Measurements from ENCODE around the gene CAMK2D. TPM values are rescaled to one million over a fixed set of nuclear protein-coding genes. Genes with fewer than 3 reads are reported as not detected.

CAMK2D gene
- total RNA-seq, 1 experiment from 2014 or later: 23.3 TPM

DNA sequence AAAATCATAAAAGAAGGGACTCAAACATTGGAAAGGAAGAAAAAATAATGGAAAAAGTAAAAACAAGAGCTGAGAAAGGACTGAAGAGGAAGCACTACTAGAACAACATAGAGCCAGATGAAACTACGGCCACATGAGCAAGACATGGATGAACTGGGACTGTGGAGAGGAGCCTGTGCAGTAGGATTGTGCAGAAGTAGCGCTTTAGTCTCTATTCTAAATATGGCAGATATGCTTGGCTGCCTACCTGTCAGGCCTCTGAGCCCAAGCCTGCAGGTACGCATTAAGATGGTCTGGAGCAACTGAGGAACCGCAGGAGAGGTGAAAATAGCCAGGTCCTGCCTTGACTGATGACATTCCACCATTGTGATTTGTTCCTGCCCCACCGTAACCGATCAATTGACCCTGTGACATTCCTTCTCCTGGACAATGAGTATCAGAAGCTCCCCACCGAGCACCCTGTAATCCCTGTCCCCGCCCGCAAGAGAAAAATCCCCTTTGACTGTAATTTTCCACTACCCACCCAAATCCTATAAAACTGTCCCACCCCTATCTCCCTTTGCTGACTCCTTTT lies 154.3 kb downstream of the CAMK2D start:
- DNase-seq (ENCODE audit: low read depth): no peak

DNA sequence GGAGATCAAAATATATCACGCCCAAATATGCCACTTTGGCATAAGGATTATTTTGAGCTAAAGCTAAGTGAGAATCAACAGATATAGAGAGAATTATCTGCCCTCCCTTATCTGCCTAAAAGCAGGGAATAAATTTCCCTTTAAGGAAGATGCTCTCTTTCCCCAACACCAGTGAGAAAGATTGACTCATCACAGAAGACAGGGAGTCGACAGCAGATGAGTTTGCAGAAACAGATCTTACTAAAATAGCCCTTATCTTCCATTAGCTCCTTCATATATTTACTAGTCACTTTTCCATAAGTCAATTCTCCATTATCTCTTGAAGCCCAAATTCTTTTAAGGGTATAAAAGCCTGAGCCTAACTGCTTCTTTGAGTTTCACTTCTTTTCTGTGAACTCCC lies 156.6 kb downstream of the CAMK2D start:
- peak; percentile 45 for DNase-seq (ENCODE audit: low read depth)

DNA sequence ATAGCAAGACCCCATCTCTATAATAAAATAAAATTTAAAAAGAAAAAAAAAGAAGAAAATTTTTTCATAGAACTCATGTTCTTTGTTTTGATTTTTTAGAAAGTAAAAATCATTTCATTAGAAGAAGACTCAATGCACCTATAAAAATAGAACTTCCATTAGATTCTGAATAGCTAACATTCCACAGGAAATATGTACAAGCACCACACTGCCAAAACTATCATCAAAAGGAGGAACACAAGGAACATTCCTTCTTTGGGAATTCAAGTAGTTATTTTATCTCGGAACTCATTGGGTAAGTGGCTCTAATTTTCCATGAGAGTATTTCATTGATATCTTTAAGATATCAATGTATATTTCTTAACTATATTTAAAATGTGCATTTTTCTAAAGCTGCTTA lies 157.6 kb downstream of the CAMK2D start:
- DNase-seq (ENCODE audit: low read depth): no peak

DNA sequence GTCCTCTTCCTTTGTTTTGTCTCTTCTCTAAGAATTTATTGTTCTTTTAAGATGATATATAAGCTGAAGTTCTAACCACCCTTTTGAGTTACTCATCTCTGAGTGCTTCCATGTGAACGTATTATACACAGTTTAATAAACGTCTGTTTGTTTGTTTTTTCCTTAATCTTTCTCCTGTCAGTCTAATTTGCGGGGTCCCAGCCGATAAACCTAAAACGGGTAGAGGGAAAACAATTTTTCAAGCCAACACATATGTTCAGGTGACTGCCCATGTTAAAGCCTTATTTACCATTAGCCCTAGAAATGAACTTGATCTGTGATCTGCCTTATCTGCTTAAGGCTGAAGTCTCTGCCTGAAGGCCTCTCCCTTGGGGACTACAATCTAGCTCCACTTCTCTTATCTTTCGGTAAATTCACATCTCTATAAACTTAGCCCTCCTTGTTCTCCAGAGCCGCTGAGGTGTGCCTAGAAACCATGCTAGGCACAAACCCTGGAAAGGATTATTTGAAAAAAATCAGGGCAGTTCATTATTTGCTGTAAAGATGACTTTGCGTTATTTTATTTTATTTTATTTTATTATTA lies 158.8 kb downstream of the CAMK2D start:
- DNase-seq (ENCODE audit: low read depth): no peak

DNA sequence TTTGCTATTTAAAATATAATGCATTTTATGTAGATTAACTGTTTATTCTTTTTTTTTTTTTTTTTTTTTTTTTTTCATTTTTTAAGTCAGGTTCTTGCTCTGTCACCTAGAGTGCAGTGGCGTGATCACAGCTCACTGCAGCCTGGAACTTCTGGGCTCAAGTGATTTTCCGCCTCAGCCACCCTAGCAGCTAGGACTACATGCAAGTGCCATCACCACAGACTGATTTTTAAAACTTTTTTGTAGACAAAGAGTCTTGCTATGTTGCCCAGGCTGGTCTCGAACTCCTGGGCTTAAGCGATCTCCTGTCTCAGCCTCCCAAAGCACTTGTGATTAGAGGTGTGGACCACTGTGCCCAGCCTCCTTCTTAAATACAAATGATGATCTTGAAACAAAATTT lies 159.9 kb downstream of the CAMK2D start:
- DNase-seq (ENCODE audit: low read depth): no peak

DNA sequence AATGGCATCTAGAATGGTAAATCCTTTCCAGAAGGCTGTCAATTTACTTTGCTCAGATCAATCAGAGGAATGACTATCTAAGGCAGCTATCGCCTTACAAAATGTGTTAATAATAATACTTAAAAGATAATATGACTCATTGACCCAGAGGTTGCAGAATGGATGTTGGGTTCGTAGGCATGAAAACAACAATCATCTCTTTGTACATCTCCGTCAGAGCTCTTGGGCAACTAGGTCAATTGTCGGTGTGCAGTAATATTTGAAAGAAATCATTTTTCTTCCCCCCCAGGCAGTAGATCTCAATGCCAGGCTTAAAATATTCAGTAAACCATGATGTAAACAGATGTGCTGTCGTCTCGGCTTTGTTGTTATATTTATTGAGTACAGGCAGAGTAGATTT lies 165.1 kb downstream of the CAMK2D start:
- DNase-seq (ENCODE audit: low read depth): peak; percentile 13

DNA sequence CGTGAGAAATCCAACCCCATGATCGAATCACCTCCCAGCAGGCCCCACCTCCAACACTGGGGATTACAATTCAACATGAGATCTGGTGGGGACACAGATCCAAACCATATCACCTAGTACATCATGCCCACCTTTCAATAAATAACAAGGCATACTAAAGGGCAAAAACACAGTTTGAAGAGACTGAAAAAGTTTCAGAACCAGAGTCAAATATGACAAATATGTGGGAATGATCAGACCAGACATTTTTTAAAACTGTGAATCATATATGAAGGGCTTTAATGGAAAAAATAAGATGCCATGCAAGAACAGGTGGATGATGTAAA lies 167.3 kb downstream of the CAMK2D start:
- DNase-seq (ENCODE audit: low read depth): no peak

DNA sequence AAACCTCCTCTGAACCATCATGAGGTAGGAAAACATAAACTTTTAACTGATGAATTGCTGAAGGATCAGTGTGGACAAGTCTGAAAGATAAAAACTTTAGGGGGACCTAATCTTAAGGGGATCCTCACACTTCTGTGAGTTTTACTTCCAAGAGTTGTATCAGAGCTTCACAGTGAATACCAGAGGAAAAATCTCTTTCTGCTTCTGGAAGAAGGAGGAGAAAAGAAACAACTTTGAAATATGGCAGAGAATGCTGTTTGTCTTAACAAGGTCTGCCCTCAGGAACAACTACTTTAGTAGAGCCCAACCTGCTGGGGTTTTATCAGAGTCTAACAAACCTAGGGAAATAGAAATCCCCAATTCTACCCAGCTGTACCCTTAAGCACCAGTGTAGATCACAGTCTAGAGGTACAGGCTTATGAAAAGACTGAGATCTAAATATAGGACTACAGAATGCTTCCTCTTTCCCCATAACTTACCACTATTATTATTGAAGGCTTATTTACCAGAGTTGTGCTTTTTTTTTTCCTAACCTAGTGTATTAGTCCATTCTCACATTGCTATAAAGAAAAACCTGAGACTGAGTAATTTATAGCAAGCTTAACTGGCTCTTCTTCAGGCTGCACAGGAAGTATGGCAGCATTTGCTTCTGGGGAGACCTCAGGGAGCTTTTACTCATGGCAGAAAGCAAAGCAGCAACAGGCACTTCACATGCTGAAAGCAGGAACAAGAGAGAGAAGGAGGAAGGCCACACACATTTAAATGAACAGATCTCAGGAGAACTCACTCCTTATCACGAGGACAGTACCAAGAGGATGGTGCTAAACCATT lies 167.9 kb downstream of the CAMK2D start:
- no peak for DNase-seq (ENCODE audit: low read depth)

DNA sequence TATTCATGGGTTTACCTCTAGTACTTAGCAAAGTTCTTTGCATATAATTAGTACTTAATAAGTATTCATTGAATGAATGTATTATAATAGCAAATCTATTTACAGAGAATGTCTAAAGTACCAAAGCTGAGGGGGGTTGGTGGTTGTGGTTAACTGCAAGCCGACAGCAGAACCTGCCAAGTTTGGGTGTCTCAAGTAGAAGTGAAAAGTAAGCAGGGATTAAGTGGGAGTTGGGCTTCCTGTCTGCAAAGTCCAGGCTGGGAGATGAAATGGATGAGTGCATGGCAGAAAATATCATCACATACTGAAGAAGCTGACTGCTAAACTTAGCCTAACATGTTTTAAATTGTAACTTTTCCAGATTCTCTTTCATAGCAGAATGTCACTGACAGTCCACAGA lies 169.6 kb downstream of the CAMK2D start:
- DNase-seq (ENCODE audit: low read depth): peak; percentile 19

DNA sequence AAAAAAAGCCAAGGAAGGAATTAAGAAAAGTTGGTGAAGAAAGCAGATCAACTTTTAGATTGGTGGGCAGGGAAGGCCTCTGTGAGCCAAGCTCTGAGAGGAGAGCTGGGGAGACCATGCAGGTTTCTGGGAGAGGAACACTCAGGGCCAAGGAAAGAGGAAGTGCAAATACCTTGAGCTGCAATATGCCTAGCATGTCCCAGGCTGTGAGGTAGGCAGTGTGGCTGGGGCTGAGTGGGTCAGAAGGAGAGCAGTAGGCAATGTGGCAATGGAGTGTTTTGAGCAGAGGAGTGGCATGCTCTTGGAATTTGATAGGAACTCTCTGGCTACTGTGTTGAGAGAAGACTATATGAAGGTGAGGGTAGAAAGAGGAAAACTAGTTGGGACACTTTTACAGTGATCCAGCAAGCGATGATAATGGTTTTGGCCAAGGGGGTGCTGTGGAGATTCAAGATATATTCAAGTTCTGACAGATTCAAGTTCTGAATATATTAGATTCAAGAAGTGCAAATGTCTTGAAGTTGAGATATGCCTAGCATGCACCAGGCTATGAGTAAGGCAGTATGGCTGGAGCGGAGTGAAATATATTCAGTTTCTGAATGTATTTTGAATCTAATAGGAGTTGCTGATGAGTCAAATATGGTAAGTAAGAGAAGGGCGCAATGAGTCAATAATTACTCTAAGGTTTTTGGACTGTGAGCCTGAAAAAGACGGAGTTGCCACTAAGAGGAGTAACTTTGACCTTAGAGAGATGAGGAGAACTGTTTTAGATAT lies 172.5 kb downstream of the CAMK2D start:
- DNase-seq (ENCODE audit: low read depth): no peak

DNA sequence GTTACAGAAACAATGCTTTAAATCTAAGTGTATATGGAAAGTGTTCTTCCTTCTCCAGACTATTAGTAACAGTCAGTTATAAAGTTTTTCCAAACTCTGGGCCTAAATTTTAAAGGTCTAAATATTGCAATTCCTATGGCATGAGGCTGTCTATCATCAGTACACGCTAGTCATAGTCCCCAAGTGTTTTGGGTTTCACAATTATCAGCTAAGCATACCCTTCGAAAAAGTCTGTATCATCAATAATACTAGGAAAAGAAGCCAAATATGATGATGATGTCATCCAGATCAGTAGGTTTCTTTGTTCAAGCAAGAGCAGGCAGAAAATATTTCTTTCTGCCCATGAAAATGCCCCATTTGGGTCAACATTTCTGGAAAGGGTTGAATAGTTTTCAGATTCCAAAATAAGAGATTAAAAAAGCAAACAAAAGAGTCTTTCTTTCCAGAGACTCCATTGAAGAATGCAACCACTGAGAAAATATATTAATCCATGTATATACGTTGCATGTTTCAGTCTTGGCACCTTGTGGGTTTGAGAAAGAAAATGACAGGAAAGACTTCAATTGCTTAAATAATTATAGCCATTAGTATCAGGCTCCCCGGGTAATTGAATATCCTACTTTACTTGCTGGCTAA lies 173.8 kb downstream of the CAMK2D start:
- peak; percentile 8 for DNase-seq (ENCODE audit: low read depth)

DNA sequence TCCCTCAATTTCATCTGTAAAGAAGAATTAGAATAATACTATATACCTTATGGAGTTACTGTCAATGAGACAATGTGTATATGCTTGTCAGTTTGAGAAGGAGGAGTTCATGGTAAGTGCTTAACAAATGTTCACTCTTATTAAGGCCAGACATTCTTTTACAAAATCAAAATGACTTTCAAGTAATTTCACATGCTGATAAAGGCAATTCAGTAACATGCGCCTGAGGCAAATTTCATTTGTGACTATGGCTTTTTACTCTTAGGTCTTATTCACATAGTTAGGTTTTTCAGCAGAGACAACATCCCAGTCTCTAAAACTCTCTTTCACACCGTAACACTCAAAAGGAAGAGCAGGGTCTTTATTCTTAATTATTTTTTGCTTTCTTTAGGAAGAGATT lies 174.4 kb downstream of the CAMK2D start:
- DNase-seq (ENCODE audit: low read depth): peak; percentile 18

DNA sequence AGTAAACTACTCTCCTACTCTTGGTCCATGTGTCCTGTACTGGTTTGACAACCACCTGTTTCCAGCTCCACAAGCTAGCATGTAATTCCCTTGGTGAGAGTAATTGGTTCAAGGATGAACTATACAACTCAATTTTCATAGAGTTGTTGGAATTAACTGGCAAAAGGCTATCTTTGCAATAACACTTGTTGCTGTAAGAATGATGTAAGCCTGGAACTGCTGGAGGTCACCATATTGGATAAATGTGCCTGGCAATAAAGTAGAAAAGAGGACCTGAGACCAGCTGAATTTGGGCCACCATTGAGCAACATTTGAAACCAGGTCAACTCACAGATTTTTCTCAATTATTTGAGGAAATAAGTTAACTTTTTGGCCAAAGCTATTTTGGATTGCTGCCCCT lies 175.5 kb downstream of the CAMK2D start:
- no peak for DNase-seq (ENCODE audit: low read depth)

DNA sequence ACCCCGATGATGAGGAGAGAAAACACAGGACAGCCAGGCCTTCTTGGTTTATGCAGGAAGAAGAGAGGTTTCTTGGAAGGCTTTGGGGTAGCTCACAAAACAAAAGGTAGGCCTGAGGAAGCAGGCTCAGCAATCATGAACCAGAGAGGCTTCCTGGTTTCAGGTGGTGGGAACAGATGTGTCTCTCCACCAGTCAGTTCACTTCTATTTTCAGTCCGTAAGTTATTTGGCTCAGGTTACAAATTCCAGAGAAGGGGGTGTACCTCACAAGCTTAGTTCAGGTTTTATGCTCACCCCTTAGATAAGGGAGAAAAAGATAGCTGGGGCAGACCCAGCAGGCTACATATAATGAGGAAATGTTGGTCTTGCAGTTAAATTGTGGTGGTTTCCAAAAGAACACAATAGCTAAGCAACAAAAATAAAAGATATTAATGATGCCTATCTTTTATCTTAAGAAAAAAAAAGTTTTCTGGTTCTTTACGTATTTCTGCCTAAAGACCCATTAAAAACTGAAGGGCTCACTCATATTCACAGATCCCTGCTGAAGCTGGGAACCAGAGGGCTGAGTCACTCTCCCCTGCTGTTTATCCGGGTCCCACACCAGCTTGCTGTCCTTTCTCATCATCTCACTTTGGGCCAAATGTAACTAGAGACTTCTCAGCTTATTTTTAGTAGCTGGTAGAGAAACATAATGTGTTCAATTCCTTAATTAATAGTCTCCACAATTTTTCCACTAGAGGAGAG lies 177.0 kb downstream of the CAMK2D start:
- DNase-seq (ENCODE audit: low read depth): peak; percentile 58

DNA sequence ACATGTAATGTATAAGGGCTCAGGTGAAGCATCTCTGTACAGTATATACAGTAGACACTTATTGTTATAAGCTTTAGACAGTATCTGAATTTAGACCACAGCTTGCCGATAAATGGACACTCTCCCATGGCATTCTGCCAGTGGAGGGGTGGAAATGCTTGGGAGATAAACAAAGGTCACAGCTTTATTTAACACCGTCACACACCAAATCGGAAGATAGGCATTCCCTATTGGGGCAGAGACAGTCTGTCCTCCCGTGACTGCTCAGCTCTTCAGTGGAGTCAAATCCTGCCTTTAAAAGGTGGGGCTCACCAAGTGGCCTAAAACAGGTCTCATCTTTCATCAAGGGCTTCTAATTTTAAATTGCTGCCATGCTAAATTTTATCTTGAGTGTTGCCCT lies 178.8 kb downstream of the CAMK2D start:
- no peak for DNase-seq (ENCODE audit: low read depth)

DNA sequence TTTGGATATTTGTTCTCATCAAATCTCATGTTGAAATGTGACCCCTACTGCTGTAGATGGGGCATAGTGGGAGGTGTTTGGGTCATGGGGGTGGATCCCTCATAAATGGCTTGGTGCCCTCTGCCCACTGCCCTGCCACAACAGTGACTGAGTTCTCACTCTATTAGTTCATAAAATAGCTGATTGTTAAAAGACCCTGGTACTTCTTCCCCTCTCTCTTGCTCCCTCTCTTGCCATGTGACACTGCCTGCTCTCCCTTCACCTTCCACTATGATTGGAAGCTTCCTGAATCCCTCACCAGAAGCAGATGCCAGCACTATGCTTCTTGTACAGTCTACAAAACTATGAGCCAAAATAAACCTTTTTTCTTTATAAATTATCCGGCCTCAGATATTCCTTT lies 182.2 kb downstream of the CAMK2D start:
- DNase-seq (ENCODE audit: low read depth): no peak

DNA sequence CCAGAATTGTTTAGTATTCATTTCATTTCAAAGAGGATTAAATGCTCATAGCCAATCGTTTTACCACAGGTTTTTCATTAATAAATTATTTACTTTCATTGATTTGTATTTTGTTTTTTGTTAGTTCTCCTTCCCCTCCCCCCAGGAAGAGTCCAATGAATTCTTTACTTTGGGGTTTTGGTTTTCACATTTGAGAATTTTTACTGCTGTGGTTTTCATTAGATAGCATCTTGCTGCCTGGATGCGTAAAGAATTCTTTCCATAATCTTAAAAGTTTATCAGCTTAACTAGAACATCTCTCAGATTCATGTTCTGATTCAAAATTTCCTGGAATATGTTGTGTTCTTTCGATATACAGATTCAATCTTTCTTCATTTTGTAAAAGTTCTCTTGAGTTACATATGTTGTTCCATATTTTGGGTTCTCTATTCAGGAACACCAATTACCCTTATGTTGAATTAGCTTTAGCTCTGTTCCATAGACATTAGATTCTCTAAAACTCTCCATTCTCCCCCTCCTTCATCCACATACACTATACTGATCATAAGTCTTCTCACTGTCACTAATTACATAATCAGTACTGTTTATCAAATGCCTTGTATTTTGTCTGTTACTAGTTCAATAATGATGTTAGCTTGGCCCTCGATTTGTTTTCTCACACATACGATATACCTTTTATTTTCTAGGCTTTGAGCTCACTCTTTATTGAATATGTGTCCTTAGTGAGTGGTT lies 184.4 kb downstream of the CAMK2D start:
- DNase-seq (ENCODE audit: low read depth): peak; percentile 32

DNA sequence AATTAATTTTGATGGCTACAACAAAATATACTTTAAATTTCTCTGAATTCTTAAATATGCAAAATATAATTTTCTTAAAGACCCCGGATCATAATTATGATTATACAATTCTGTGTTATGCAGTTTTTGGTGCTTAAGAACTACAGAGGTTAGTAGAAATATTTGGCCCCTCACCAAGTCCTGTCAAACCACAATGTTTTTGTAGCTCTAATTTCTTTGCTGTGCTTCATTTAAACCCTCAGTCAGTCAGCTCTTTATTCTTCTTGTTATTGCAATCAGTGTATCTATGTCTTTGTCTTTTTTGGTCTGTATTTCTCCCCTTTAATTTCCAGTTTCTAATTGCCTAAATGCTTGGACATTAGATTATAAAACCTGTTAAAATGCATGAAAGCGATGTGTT lies 186.1 kb downstream of the CAMK2D start:
- DNase-seq (ENCODE audit: low read depth): peak; percentile 64

DNA sequence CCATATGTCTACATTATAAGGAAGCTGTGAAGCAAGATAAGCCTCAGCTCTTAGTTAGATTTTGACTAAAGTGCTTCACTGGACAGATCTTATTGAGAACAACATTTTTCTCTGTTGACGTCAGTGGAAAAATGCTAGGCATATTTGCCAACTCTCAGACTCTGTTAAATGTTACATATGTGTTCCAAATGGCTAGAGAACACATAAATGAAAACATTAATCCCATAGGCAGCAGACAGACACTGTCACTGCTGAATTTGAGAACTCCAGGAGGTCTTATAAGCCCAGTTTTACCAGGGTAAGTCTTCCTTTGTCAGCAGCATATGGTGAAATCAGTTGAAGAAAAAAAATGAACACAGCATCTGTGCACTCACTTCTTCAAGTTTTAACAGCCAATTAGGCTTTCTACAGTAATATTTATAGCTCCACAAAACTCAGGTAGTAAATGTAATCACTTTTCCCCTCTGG lies 186.9 kb downstream of the CAMK2D start:
- peak; percentile 69 for DNase-seq (ENCODE audit: low read depth)

DNA sequence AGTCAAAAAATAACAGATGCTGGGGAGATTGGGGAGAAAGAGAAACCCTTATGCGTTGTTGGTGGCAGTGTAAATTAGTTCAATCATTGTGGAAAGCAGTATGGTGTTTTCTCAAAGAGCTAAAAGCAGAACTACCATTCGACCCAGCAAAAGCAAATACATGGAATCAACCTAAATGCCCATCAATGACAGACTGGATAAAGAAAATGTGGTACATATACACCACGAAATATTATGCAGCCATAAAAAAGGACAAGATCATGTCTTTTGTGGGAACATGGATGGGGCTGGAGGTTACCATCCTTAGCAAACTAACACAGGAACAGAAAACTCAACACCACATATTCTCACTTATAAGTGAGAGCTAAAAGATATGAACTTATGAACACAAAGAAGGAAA lies 188.9 kb downstream of the CAMK2D start:
- no peak for DNase-seq (ENCODE audit: low read depth)

Data from RPMI7951 (cell line).